Kidney capillary endothelial cell (primary cell): ENCODE results near the gene CDK9.
"Not testable (repeated sequence)": the region's sequence is repeated elsewhere in the genome, so short reads cannot be mapped to it uniquely, and the experiment has no call there.

ENCODE experiments used
- DNase-seq: peaks from one replicate; pipeline ENCODE4 v3.0.0-alpha.2; 2018; ENCODE audit warnings: low spot score

The CDK9 gene

DNA sequence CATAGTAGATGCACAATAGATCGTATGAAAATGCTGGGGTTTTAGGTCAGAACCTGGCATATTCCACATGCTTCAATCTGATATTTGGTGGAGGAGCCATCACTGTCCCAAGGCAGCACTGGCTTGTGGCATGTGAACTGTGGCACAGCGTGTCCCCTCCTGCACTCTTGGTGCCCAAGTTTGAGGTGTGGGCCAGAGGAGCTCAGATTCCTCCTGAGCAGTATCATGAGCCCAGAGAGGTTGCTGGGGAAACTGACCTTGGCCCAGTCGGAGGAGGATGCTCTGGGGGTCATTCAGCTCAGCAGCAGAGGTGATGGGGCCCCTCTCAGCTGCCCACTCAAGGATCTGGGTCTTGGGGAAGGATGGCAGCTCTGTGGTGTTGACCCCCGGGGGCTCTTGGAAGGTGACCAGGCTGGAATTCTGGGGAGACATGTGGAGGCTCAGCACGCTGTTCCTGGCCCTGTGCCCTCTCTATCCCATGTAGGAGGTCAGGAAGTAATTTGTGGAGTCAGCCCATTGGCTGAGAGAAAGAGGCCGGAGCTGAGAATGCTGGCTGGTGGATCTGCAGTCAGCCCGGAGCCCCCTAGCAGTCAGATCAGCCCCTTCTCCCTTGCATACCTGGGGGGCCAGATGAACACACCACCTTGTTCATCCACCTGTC, 40.5 kb downstream of the CDK9 start:
- DNase-seq, result no peak

DNA sequence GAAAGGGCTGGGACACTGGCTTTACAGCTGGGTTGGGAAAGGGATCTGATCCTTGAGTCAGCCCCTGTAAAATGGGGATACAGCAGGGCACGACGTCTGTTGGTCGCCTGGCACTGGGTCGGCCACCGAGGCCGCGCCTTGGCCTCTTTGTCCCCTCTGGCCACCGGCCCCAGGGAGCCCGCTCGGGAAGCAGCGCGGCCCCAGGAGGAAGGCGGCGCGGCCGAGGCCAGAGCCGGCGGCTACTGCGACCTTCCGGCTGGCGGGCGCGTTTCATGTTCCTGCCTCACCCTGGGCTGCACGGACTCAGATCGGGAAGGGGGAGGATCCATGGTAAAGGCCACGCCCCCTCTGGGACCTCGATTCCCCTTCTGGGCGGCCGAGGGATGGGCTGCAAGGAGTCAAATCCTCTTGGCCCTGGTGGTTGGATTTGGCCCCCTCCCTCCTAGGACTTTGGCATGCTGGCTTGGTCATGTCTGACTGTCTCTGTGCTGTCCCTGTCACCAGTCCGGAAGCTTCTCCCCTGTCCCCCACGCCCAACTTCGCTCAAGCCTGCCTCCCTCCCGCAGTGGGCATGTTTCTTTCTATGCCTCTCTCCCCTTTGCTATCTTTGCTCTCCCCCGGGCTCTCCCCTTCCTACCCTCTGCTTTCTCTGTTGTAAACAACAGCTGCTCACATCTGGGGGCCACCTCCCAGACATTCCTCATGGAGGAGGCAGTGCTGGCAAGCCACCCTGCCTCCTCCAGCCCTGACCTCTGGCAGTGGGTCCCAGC, 42.6 kb downstream of the CDK9 start:
- DNase-seq, result no peak

DNA sequence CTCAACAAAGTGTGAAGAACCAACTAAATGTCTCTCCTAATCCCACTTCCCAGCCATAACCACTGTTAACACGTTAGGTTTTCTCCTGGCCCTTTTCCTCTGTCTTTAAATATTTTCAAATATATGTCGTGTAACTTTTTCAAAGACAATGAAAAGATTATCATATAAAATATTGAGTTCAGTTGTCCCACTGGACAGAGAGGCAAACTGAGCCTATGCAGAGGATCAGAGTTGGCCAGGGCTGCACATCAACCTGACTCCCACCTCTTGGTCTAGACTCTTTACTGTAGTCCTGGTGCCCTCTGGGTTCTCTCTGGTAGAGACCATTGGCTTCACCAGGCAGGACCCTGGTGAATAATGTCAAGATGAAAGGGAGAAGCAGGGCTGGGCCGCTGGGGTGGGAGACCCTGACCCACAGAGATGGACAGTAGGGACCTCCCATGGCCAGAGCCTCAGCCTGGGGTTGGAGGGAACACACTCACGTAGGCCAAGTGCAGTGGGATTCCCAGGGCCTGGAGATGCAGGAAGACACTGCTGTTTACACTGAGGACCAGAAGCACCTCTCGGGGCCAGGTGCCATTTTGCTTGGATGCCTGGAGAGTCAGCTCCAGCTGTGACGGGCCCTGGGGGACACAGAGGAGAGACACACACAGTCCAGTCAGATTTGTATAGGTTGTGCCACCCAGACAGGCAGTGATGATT, 43.5 kb downstream of the CDK9 start:
- DNase-seq, result no peak

DNA sequence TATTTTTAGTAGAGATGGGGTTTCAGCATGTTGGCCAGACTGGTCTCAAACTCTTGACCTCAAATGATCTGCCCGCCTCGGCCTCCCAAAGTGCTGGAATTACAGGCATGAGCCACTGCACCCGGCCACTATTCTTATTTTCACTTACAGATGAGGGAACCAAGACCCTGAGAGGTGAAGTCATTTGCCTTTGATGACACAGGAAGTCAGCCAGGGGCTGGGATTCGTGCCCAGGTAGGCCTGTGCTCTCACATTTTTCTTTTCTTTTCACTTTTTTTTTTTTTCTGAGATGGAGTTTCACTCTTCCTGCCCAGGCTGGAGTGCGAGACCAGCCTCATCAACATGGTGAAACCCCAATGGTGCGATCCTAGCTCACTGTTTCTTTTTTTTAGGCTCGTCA, 46.4 kb downstream of the CDK9 start:
- DNase-seq, result no peak

DNA sequence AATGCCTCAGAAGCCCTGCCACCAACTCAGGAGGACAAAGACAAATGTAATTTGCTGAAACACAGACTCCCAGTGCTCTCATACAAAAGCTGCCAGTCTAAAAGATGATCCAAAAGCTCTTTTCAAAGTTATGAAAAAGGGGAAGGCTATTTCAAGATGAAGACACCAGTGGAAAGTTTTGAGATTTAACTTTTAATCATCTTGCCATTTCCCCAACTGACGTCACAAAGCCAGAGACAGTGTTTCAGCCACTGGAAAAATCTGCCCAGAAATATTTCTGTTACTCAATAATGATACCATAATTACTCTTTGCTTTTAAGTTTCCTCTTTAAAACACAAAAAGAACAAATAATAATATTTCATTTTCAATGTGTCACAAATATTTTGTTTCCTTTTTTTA, 47.7 kb downstream of the CDK9 start:
- DNase-seq, result no peak

DNA sequence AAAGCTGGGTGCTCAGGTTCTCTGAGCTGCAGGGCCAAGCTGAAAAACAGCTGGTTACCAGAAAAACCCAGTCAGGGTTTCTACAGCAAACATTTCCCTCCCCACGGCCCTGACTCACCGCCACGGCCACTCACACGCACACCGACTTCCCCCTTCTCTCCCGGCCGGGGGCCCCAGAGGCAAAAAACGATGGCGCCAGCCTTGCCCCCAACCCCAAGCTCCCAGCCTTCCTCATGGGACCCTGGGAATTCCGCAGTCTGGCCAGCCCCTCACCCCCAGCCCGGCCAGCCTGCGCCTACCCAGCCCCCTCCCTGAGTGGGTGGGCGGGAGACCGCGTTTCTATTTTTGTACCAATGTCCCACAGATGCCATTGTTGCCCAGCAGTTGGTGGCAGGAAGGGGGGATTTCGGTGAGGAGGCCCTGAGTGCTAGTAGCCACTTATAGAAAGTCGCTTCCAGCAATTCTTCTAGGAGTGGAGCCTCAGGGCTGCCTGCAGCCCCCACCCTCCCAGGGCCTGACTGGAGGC, 50.2 kb downstream of the CDK9 start:
- DNase-seq, result peak; percentile 86

DNA sequence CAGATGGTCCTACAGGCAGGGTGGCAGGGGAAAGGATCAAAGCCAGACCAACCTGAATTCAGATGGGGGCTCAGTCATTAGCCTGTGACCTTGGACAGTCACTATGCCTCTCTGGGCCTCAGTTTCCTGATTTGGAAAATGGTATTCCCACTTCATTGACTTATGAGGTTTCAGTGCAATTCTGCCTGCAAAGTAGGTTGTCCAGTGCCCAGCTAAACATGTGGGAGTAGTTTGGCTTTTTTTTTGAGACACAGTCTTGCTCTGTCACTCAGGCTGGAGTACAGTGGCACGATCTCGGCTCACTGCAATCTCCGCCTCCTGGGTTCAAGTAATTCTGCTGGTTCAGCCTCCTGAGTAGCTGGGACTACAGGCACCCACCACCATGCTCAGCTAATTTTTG, 50.7 kb downstream of the CDK9 start:
- not testable (repeated sequence) for DNase-seq

DNA sequence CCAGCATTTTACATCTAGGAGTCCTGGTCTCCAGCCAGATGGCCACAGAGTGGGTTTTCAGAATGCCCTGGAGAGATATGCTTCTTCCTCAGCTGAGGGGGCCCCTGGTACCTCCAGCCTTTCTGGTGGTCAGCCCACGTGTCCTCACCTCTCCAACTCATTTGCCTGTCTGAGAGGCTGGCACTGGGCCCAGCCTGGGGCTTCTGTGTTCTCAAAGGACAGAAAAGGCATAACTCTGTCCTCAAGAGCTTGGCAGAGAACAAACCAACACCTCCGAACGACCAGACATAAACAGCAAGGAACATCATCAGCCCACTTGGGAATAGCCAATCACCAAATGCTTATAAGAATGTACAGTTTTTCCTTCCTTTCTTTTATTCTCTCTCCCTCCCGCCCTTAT, 51.5 kb downstream of the CDK9 start:
- no peak for DNase-seq

DNA sequence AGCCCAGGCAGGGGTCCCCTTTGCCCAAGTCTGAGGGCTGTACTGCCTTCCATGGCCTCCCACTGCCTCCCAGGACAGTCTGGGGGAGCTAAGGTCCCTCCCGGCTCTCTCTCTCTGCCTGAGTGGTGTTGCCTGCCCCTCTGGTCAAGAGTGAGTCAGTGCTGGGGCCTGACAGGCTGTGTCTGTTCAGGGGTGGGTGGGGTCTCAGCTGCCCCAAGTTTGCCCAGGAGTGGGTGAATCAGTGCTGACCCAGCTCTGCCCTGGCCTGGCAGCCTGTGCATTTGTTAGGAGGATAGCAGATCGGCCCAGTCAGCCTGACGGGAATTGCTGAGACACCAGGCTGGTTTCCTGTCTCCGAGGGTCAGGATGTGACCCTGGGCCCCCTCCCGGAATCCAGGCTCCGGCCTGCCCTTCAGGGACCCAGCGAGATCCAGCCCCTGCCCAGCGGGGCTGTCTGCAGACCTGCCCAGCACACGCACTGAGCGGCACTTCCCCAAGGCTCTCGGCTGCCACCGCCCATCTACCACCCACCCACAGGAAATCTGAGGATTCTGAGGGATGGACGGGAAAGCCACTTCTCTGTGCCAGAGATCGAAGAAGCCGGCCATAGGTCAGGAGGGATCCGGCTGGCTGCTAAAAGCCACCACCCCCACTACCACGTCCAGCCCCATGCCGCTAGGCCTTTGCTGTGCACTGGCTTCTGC, 52.7 kb downstream of the CDK9 start:
- DNase-seq, result peak; percentile 97
